ENCODE results near the gene PPT1.

- TF ChIP-seq SUZ12 (IDR thresholded peaks at IDR 0.05) (no peak), ELF4 (IDR thresholded peaks at IDR 0.05) (no peak), BHLHE40 (IDR thresholded peaks at IDR 0.05; ENCODE audit: borderline replicate concordance) (no peak), PKNOX1 (IDR thresholded peaks at IDR 0.05) (no peak)
Measured at GRCh38 chr1:40045182-40045581, 51.9 kb downstream of the PPT1 start.

All from HEK293T (cell line).